UCSD-AML1 (cell line): ENCODE data around the gene TSHR.
A peak's percentile ranks its signal among the peaks of the same experiment; 100 is the strongest.

Experiments used
- DNase-seq: peaks from one replicate; lab custom pipeline; 2025; ENCODE audit not compliant: unreplicated experiment; lab: John Stamatoyannopoulos, UW

Gene TSHR

DNA sequence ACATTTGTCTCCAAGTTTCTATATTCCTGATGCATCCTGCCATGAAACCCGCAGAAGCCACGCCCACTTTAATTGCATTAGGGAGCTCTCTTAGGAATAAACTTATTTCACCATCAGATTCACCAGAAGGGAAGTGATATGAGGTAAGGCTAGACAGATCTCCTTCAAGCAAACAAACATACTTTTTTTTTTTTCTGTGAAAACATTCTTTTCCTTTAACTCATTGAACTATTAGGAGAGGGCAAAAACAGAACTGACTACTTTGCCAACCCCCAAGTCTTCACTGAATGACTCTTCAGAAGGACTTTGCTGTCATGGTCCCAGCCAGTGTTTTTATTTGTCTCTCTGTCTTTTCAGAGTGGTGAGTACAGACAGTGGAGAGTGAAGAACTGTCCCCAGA is 216.9 kb downstream of the TSHR start:
- DNase-seq = no peak

DNA sequence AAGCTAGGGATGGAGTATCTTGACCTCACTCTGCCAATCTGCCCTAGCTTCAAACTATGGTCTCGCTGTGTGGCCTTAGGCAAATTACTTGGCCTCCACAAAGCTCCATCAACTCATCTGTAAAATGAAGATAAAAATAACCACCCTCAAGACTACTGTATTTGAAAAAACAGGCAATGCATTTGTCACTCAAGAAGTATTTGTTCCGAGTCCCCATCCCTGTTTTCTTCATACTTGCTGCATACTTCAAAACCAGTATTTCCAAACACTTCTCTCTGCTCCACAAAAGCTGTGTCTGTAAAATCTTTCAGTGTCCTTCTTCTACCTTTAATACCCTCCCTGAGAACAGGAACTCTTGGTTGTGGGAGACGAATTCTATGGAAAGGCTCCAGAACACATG is 217.5 kb downstream of the TSHR start:
- no peak for DNase-seq

DNA sequence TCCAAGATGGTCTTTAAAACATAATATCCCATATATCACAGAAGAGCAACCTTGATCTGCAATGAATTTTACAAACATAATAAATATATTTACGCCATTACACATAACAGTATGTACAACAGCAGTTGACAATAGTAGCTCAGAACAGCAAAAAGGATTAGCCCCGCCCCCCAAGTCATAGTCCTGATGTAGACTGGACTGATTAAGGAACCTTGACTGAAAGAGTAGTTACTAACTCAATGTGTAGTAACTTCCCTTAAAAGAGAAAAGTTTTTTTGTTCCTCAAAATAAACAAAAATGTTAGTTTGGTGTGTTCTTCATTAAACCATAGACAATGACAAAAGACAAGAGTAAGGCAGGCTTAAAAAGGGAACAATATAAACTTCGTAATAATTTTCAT is 220.8 kb downstream of the TSHR start:
- DNase-seq = peak; percentile 13

DNA sequence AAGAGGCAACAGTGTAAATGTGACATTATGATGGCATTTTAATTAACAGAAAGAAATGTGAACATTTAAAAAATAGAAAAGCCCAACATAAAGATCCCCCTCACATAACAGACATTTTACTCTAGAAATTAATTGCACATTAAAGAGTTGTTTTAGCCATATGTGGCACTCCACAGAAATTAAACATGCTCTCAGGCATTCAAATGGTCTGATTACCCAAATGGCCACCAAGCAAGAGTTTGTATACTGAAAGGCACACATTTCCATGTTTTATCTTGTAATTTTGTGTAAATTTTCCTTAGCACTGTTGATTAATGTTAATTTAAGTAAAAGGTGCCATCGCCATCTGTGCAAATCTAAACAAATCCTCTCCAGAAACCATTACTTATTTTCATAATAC is 221.8 kb downstream of the TSHR start:
- DNase-seq = no peak

DNA sequence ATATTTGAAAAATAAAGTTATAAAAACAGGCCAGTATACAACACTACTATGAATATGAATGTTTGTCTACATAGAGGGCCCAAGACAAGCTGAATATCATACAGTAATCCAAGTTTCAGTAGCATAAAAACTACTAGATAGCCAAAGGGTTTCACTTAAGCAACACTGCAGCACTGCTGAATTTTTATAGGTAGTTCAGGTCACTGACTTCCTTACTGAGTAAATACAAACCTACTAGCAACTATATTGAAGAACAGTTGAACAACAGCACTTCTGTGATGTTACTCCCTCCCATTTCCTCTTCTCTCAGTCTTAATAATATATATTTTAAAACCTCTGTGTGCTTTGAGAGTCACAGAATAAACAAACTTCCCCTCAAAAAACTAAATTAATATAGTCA is 222.6 kb downstream of the TSHR start:
- DNase-seq = no peak

DNA sequence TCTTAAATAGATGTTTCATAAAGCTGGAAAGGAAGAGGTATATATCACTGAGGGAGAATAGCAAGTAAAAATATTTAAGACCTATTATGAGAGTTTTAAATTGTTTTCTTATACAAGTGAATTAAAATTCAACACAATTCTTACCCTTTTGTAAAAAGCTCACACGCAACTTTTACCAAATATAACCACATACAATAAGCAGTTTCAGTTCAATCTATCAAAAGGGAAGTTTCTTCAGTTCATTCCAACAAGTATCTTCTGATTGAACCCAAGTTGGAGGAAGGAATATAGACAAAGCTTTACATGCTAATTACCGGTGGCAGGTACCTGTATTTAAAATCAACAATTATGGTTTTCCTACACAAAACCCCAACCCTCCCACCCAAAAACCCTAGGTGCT is 224.2 kb downstream of the TSHR start:
- no peak for DNase-seq

DNA sequence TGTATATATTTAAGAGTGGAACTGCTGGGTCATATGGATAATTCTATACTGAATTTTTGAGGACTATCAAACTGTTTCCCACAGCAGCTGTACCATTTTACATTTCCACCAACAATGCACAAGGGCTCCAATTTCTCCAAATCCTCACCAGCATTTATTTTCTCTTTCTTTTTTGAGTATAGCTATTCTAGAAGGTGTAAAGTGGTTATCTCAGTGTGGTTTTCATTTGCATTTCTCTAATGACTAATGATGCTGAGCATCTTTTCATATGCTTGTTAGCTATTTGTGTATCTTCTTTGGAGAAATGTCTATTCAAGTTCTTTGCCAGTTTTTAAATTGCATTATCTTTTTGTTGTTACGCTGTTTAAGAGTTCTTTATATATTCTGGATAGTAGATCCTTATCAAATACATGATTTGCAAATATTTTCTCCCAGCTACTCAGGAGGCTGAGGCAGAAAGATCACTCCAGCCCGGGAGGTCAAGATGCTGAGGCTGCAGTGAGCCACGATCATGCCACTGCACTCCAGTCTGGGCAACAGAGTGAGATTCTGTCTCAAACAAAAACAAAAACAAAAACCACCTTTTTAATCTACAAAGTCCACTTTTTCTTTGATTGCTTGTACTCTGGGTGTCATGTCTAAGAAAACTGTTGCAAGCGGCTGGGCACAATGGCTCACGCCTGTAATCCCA is 232.6 kb downstream of the TSHR start:
- DNase-seq = no peak

DNA sequence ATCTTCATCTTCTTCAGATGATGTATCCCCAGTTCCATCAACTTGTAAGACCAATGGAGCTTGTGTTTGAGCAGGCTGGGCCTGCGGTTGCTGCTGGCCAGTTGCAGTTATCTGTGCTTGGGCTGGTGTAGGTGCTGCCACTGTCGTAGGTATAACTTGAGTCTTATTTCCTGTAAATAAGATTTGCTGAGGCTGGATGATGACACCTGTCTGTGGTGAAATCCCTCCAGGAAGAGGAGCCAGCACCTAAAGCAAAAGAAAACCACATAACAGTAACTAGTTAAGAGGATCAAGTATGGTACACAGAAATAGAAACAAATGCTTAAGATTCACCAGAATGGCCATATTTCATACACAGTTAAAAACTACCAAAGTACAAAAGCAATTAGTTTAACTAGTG is 237.2 kb downstream of the TSHR start:
- DNase-seq = no peak

DNA sequence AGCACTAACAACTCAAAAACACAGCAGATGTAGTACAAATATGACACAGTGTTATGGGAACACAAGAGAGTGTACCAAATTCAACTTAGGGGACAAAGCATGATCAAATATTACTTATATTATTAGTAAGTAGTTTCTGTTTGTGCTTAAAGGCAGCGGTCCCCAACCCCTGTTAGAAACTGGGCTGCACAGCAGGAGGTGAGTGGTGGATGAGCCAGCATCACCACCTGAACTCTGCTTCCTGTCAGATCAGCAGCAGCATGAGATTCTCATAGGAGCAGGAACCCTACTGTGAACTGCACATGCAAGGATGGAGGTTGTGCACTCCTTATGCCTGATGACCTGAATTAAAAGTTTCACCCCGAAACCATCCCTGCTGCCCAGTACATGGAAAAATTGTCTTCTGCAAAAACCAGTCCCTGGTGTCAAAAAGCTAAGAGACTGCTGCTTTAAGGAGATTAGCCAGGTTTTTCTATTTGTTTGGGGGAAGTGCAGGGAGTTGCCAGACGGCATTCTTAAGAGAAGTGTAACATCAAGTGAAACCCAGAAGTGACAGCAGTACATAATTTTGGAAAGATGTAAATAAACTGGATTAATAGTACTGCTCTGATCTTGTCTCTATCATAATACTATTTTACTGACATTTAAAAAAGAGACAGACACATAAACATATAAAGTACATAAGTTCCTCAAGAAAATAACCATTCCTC is 238.7 kb downstream of the TSHR start:
- no peak for DNase-seq
